Adrenal gland (tissue), 12 donors: ENCODE measurements around the gene MAGI1. TPM values are rescaled to one million over a fixed set of nuclear protein-coding genes. Genes with fewer than 3 reads are reported as not detected.

Source experiments
- DNase-seq, 7 donors: peaks; one replicate each; pipeline ENCODE4 v3.0.0-alpha.2; 2019 to 2020
- H3K27ac ChIP-seq, 5 donors: fragments of 200-600 bp; sonication (generic) in 4 of 5; 1 replicate in 3 of 5; 2 replicates in 2 of 5; pipeline versions ENCODE4 v1.5.1 to v1.8.0; 2016 to 2020; ENCODE audit warnings: mild to moderate bottlenecking in 1 of 5
- H3K27me3 ChIP-seq: fragments of 200-600 bp; 2 replicates; pipeline ENCODE4 v1.8.0; 2021
- H3K36me3 ChIP-seq, 2 donors: fragments of 200-600 bp; replicated peaks in 1 of 2; 1 replicate in 1 of 2; 2 replicates in 1 of 2; pipeline versions ENCODE4 v1.5.1 to v1.8.0; 2018 to 2022
- H3K4me1 ChIP-seq, 2 donors: fragments of 200-600 bp; replicated peaks in 1 of 2; 1 replicate in 1 of 2; 2 replicates in 1 of 2; pipeline versions ENCODE4 v1.5.1 to v1.8.0; 2018 to 2021
- H3K4me3 ChIP-seq, 4 donors: fragments of 200-600 bp; sonication (generic) in 3 of 4; one replicate each; pipeline ENCODE4 v1.5.1; 2016 to 2018
- H3K9me3 ChIP-seq, 3 donors: fragments of 200-600 bp; sonication (generic) in 1 of 3; replicated peaks in 1 of 3; 1 replicate in 2 of 3; 2 replicates in 1 of 3; pipeline versions ENCODE4 v1.5.1 to v1.8.0; 2016 to 2021
- CTCF ChIP-seq, 6 experiments: fragments of 450-650 bp in 4 of 6; fragments of 200-600 bp in 2 of 6; sonication (generic) in 1 of 6; IDR thresholded peaks; 1 replicate in 5 of 6; 2 replicates in 1 of 6; pipeline versions ENCODE4 v1.5.1 to v1.8.0; 2016 to 2021; ENCODE audit warnings: antibody characterized with exemption in 6 of 6, mild to moderate bottlenecking in 2 of 6, moderate library complexity in 1 of 6
- POLR2A ChIP-seq, 2 donors: fragments of 450-650 bp; IDR thresholded peaks; one replicate each; pipeline ENCODE4 v1.6.1; 2017; ENCODE audit warnings: antibody characterized with exemption in 2 of 2, mild to moderate bottlenecking in 2 of 2, moderate library complexity in 1 of 2
- WGBS, 4 donors: extraction: QIAGEN DNeasy Blood & Tissue Kit in 2 of 4; methylation state at CpG; one replicate each; pipeline versions ENCODE4 v1.1.5 to v1.1.7; 2013 to 2017; 5-methylcytosine and 5-hydroxymethylcytosine counted together
- intact Hi-C, 2 donors: fragments of 100-400 bp; cut with DNase I; formaldehyde crosslinking; loops; one replicate each; pipeline versions ENCODE4 v1.14.1 to v1.15.0; 2022 to 2023
- polyA plus RNA-seq, 3 donors: library from polyadenylated mRNA; stranded (reverse); fragments of 200-250 nt in 2 of 3; fragments of 350-450 nt in 1 of 3; fragmentation: Illumina TruSeq in 1 of 3; extraction: RNeasy Lipid Tissue Mini Kit (QIAGEN cat#74804) in 1 of 3; gene quantifications; one replicate each; pipeline ENCODE4 v1.2.3, GENCODE V29; 2013 to 2014
- total RNA-seq, 9 donors: library from RNA; depleted of rRNA in 4 of 9; stranded (reverse); fragments of >200 nt in 4 of 9; fragments of 120-200 nt in 1 of 9; fragmentation: NEBNext Ultra II Directional in 1 of 9; extraction: Animal tissue kit (Norgen Biotek cat#: 25700) in 1 of 9; gene quantifications; one replicate each; pipeline versions ENCODE4 v1.1.0 to v1.2.4, GENCODE V29; 2013 to 2023
- donor health status: healthy with polysubstance abuse.
- donor health status: Bipolar disorder and iron deficiency.
- donor health status: DM: yes; HTN: yes; CAD: no.
- donor health status: DM: no; HTN: no; CAD: no.
- donor health status: DM: no; HTN: no; CAD: no.
- donor health status: DM: yes; HTN: yes; CAD: no.

MAGI1 gene
- total and polyA plus RNA-seq, 12 donors: 4.8 to 31.6 (median 18.5) TPM

DNA sequence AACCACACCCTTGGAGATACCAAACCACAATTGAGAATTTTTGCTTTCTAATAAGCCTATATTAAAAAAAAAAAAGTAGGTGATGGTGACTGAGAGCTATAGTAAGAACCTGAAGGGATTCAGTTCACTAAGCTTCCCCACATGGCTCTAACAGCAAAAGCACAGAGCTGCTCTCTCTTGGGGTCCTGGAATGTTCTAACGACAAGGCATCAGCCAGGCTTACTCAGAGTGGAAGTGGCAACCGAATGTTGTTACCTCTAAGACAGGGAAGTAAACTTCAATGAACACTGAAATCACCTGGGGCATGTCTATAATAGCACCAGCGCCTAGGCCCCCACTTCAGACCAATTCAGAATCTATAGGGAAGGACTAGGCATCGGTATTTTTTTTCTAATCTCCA lies 397.7 kb downstream of the MAGI1 start:
- DNase-seq: no peak
- no peaks in the 10 kb centered on the region for H3K4me1 ChIP-seq
- H3K9me3 ChIP-seq: no peaks in the 10 kb centered on the region
- WGBS, 4 donors: 88 to 92% (median 91%) methylated on average over 4 of the region's 4 CpGs
- H3K27ac ChIP-seq: no peak overlapping the region
- no peaks in the 10 kb centered on the region for H3K27me3 ChIP-seq
- H3K36me3 ChIP-seq: no peaks in the 10 kb centered on the region
- intact Hi-C loops: no loop called here
- H3K4me3 ChIP-seq: no peak overlapping the region
- TF ChIP-seq POLR2A (IDR thresholded peaks at IDR 0.05) (no peak), CTCF (IDR thresholded peaks at IDR 0.05) (no peak)

DNA sequence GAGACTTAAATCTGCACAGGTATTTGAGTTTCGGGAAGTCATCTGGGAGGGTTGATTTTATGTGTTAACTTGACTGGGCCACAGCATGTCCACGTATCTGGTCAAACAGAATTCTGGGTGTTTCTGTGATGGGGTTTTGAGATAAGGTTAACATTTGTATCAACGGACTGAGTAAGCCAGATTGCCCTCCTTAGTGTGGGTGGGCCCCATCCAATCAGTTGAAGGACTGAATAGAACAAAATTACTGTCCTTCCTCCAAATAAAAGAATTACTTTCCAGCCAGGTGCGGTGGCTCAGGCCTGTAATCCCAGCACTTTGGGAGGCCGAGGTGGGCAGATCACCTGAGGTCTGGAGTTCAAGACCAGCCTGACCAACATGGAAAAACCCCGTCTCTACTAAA lies 399.3 kb downstream of the MAGI1 start:
- Histone ChIP-seq H3K27ac (no peak overlapping the region), H3K36me3 (no peaks in the 10 kb centered on the region), H3K9me3 (no peaks in the 10 kb centered on the region), H3K4me3 (no peak overlapping the region), H3K27me3 (no peaks in the 10 kb centered on the region), H3K4me1 (no peaks in the 10 kb centered on the region)
- TF ChIP-seq POLR2A (IDR thresholded peaks at IDR 0.05) (no peak), CTCF (IDR thresholded peaks at IDR 0.05) (no peak)
- intact Hi-C loops: no loop called here
- 92 to 98% (median 95%) methylated on average over 5 to 6 of the region's 6 CpGs for WGBS, 4 donors
- no peak for DNase-seq

- H3K27ac ChIP-seq: no peak overlapping the region
- 94 to 96% (median 95%) methylated on average over 6 of the region's 6 CpGs for WGBS, 4 donors
- H3K4me3 ChIP-seq: no peak overlapping the region
- no peaks in the 10 kb centered on the region for H3K9me3 ChIP-seq
- intact Hi-C loops: no loop called here
- no peak for DNase-seq
- H3K4me1 ChIP-seq: no peaks in the 10 kb centered on the region
- H3K27me3 ChIP-seq: no peaks in the 10 kb centered on the region
- no peaks in the 10 kb centered on the region for H3K36me3 ChIP-seq
- TF ChIP-seq CTCF (IDR thresholded peaks at IDR 0.05): no peak
Observed at GRCh38 chr3:65638301-65638700, 400.4 kb downstream of the MAGI1 start.

DNA sequence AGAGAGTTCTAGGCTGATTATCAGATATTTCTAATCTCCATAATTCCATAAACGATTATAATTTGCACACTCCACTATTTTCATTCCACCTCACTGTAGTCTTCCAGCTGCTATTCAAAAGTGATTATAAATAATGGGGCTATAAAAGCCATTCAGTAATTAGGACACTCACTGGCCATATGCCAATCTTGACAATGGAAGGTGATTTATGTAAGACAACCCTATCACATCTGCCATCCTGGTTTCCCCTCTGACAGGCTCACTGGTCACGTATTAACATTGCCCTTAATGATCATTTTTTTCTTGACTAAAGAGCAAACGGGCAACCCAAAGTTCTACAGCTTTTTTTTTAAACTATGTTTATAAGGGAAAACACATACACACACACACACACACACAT lies 402.4 kb downstream of the MAGI1 start:
- intact Hi-C loops: no loop called here
- no peak overlapping the region for H3K27ac ChIP-seq

DNA sequence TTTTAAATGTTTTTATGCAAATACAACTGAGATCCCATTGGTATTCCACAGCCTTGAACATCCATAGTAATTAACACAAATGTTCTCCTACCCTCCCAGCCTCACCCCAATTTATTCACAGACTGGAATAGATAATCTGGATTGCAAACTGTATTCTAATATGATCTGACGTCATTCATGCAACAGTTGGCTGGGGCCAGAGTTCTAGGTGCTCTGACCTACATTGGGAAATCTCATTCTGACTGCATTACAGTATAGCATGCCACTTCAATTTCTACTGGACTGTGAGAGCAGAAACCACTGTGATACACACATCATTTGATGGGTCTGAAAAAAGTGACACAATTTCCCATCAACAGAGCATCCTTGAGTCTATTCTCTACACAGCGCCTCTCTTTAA lies 403.1 kb downstream of the MAGI1 start:
- Histone ChIP-seq H3K36me3 (no peaks in the 10 kb centered on the region), H3K27ac (no peak overlapping the region), H3K9me3 (no peaks in the 10 kb centered on the region), H3K27me3 (no peaks in the 10 kb centered on the region), H3K4me3 (no peak overlapping the region), H3K4me1 (no peaks in the 10 kb centered on the region)
- WGBS, 4 donors: 76 to 92% (median 81%) methylated on average over 2 of the region's 2 CpGs
- DNase-seq: no peak
- no peak for TF ChIP-seq POLR2A (IDR thresholded peaks at IDR 0.05)
- no peak for TF ChIP-seq CTCF (IDR thresholded peaks at IDR 0.05)
- intact Hi-C loops: no loop called here

More for the DNA sequence above, 402.4 kb downstream of the MAGI1 start:
- no peaks in the 10 kb centered on the region for H3K27me3 ChIP-seq
- no peaks in the 10 kb centered on the region for H3K9me3 ChIP-seq
- 60 to 65% (median 63%) methylated on average over 3 of the region's 3 CpGs for WGBS, 4 donors
- no peak overlapping the region for H3K4me3 ChIP-seq
- no peak for TF ChIP-seq POLR2A (IDR thresholded peaks at IDR 0.05)
- no peaks in the 10 kb centered on the region for H3K36me3 ChIP-seq
- no peak for DNase-seq
- no peaks in the 10 kb centered on the region for H3K4me1 ChIP-seq
